ENCODE measurements around the gene GALNT7. TPM values are rescaled to one million over a fixed set of nuclear protein-coding genes. Genes with fewer than 3 reads are reported as not detected.

Gene GALNT7
- total RNA-seq, 2 donors from 2014 or later = 8.8 to 10.2 TPM

- peaks cover 0 to 10% of the 10 kb centered on the region in 2 donors for H3K36me3 Mint-ChIP-seq
- H3K9me3 Mint-ChIP-seq = no peaks in the 10 kb centered on the region
- DNase-seq (ENCODE audit: low spot score in 2 of 2) (no peak), ATAC-seq (no peak)
- no peak overlapping the region for H3K27ac Mint-ChIP-seq
Observed at GRCh38 chr4:173360587-173361221, 192.1 kb downstream of the GALNT7 start.

GRCh38 chr4:173362666-173363065 lies 194.1 kb downstream of the GALNT7 start:
- DNase-seq (ENCODE audit: low spot score in 2 of 2) (no peak), ATAC-seq (no peak)
- no peaks in the 10 kb centered on the region for H3K9me3 Mint-ChIP-seq
- H3K27ac Mint-ChIP-seq = no peak overlapping the region
- peaks cover 0 to 10% of the 10 kb centered on the region in 2 donors for H3K36me3 Mint-ChIP-seq

GRCh38 chr4:173365359-173365996 lies 196.9 kb downstream of the GALNT7 start:
- ATAC-seq (no peak), DNase-seq (ENCODE audit: low spot score in 2 of 2) (no peak)
- Mint-ChIP-seq H3K36me3 (peaks cover 3 to 12% of the 10 kb centered on the region in 2 donors), H3K9me3 (no peaks in the 10 kb centered on the region), H3K27ac (no peak overlapping the region)

GRCh38 chr4:173367285-173367684 lies 198.7 kb downstream of the GALNT7 start:
- ATAC-seq = peak in 1 of 2 donors; percentile 14
- H3K27ac Mint-ChIP-seq = peak overlapping the region in 1 of 2 donors; percentile 62
- DNase-seq (ENCODE audit: low spot score in 2 of 2) = no peak
- peaks cover 16 to 27% of the 10 kb centered on the region in 2 donors for H3K36me3 Mint-ChIP-seq
- H3K9me3 Mint-ChIP-seq = no peaks in the 10 kb centered on the region

GRCh38 chr4:173367946-173368345 lies 199.3 kb downstream of the GALNT7 start:
- Mint-ChIP-seq H3K9me3 (no peaks in the 10 kb centered on the region), H3K36me3 (peaks cover 16 to 30% of the 10 kb centered on the region in 2 donors), H3K27ac (no peak overlapping the region)
- no peak for DNase-seq (ENCODE audit: low spot score in 2 of 2)
- no peak for ATAC-seq

GRCh38 chr4:173370130-173370476 lies 201.5 kb downstream of the GALNT7 start:
- peak; percentile 12 to 24 for ATAC-seq
- H3K27ac Mint-ChIP-seq = peak overlapping the region; percentile 82 to 99
- H3K9me3 Mint-ChIP-seq = no peaks in the 10 kb centered on the region
- H3K36me3 Mint-ChIP-seq = peaks cover 21 to 32% of the 10 kb centered on the region in 2 donors
- peak; percentile 33 to 60 for DNase-seq (ENCODE audit: low spot score in 2 of 2)

GRCh38 chr4:173370477-173371291 lies 202.1 kb downstream of the GALNT7 start, which contains the start of gene SAP30:
SAP30 (plus strand) TSS chr4:173370954; CDS start chr4:173371183, 229 bp downstream.
- ATAC-seq = peak; percentile 90 to 92
- DNase-seq (ENCODE audit: low spot score in 2 of 2) = peak; percentile 89 to 94
- Mint-ChIP-seq H3K36me3 (peaks cover 21 to 33% of the 10 kb centered on the region in 2 donors), H3K27ac (peak within 1 kb of the TSS; percentile 82 to 99), H3K9me3 (no peaks in the 10 kb centered on the region)

GRCh38 chr4:173371292-173372192 lies 202.9 kb downstream of the GALNT7 start:
- Mint-ChIP-seq H3K27ac (peak overlapping the region in 1 of 2 donors; percentile 82), H3K36me3 (peaks cover 21 to 37% of the 10 kb centered on the region in 2 donors), H3K9me3 (no peaks in the 10 kb centered on the region)
- peak; percentile 40 to 61 for DNase-seq (ENCODE audit: low spot score in 2 of 2)
- peak; percentile 9 to 17 for ATAC-seq

Other genes starting within 250 kb of the GALNT7 start
- gene HMGB2, start 165.5 kb downstream of the GALNT7 start, total RNA-seq = 100 to 1,000 TPM; 567 to 924 TPM
- 10 to 100 TPM; 19.0 to 21.7 TPM for gene SAP30, start 202.1 kb downstream of the GALNT7 start, total RNA-seq
- not detected for gene SCRG1, start 230.3 kb downstream of the GALNT7 start, total RNA-seq

All from activated naive CD4-positive, alpha-beta T cell treated with anti-CD3 and anti-CD28 coated beads, Interleukin-2, amount 50 U/mL, for 72 hours (primary cell).